ENCODE results near the gene PRR12. TPM values are rescaled to one million over a fixed set of nuclear protein-coding genes. Genes with fewer than 3 reads are reported as not detected.

PRR12 gene
- total and polyA plus RNA-seq, 9 of the 15 experiments (the other 6 are each of a cell fraction or from before 2014, with no cell fraction given), result 0.01 to 21.1 (median 0.98) TPM

GRCh38 chr19:49590971-49591730, at the start of gene PRR12 (continued):
- TF ChIP-seq MTA3 (IDR thresholded peaks at IDR 0.05; ENCODE audit: borderline replicate concordance) (no peak), NONO (IDR thresholded peaks at IDR 0.05; ENCODE audit: low read depth in 2 of 2, low read length in 1 of 2) (peak; percentile 25 to 37; a peak in 1 of 4 replicates), PRDM10 (IDR thresholded peaks at IDR 0.05; ENCODE audit: partially characterized antibody) (peak; percentile 63), PHF8 (IDR thresholded peaks at IDR 0.05; ENCODE audit: borderline replicate concordance, low read length) (peak; percentile 21; the same call in 1 of the 2 replicates), SREBF1 (IDR thresholded peaks at IDR 0.05; ENCODE audit: borderline replicate concordance, low read depth, low read length) (no peak), BRCA1 (IDR thresholded peaks at IDR 0.05) (no peak), BRCA1 (CRISPR knock-in tag; IDR thresholded peaks at IDR 0.05) (no peak), ZBTB49 (CRISPR knock-in tag; IDR thresholded peaks at IDR 0.05; ENCODE audit: borderline replicate concordance) (no peak; the same call in 1 of the 2 replicates), VEZF1 (CRISPR knock-in tag; IDR thresholded peaks at IDR 0.05) (peak; percentile 99), GTF2E2 (tag; IDR thresholded peaks at IDR 0.05) (peak; percentile 79; the same call in 1 of the 2 replicates), ZNF449 (CRISPR knock-in tag; IDR thresholded peaks at IDR 0.05) (no peak), ZNF436 (CRISPR knock-in tag; IDR thresholded peaks at IDR 0.05) (no peak), KDM1A (IDR thresholded peaks at IDR 0.05) (0 out of 4 replicates have a peak, but pooled peaks of 1 of the 2 experiments have one; percentile 61), ZNF589 (CRISPR knock-in tag; IDR thresholded peaks at IDR 0.05; ENCODE audit: low read depth) (0 out of 2 replicates have a peak, but pooled peaks have one; percentile 28), ZNF395 (CRISPR knock-in tag; IDR thresholded peaks at IDR 0.05) (peak; percentile 62; the same call in 1 of the 2 replicates), ZNF77 (CRISPR knock-in tag; IDR thresholded peaks at IDR 0.05) (no peak)

Measured in K562 (cell line).